ENCODE data around the gene PRR5L. TPM values are rescaled to one million over a fixed set of nuclear protein-coding genes. Genes with fewer than 3 reads are reported as not detected.

The PRR5L gene
- total RNA-seq, 1 experiment from 2014 or later: not detected

DNA sequence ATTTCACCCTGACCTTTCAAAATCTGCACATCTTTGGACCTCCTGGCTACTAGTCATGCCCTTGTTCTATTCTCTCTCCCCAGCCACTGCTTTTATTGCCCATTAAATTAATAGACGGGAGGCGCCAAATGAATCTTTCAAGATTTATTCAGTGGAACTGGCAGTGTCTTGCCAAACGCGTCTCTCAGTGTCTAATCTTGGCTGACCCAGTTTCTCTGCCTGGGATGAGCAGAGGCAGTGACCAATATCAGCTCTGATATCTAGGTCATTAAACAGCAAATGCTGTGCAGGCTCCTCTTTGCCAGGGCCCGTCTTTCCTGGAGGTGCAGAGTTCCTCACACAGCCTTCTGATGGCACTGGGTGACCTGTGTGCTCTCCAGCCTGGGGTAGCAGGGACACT, 140.0 kb downstream of the PRR5L start:
- intact Hi-C loops (cut with micrococcal nuclease; ENCODE audit: unreplicated experiment): no loop called here
- Mint-ChIP-seq H3K4me3 (ENCODE audit: unreplicated experiment) (no peak overlapping the region), H3K4me1 (ENCODE audit: low read depth, unreplicated experiment) (peaks cover 18% of the 10 kb centered on the region), H3K36me3 (ENCODE audit: insufficient read depth, unreplicated experiment) (no peaks in the 10 kb centered on the region), H3K9me3 (ENCODE audit: unreplicated experiment) (no peaks in the 10 kb centered on the region), H3K27me3 (ENCODE audit: insufficient read depth, unreplicated experiment) (no peaks in the 10 kb centered on the region), H3K27ac (ENCODE audit: unreplicated experiment) (no peak overlapping the region)
- no TSS peak for BruUV-seq (replicated peaks)
- Histone ChIP-seq H3K9me3 (no peaks in the 10 kb centered on the region), H3K4me3 (ENCODE audit: low read depth, low read length) (no peak overlapping the region), H3K36me3 (ENCODE audit: control insufficient read depth, insufficient read depth, low read length) (no peaks in the 10 kb centered on the region), H3K4me1 (peaks cover 19% of the 10 kb centered on the region), H3K27me3 (replicated peaks; ENCODE audit: control insufficient read depth, insufficient read depth, low read length) (no peaks in the 10 kb centered on the region)
- POLR2A ChIA-PET: no interaction called here
- CTCF ChIA-PET: no interaction called here
- DNase-seq: no peak
- TF ChIP-seq, protein P1, sequence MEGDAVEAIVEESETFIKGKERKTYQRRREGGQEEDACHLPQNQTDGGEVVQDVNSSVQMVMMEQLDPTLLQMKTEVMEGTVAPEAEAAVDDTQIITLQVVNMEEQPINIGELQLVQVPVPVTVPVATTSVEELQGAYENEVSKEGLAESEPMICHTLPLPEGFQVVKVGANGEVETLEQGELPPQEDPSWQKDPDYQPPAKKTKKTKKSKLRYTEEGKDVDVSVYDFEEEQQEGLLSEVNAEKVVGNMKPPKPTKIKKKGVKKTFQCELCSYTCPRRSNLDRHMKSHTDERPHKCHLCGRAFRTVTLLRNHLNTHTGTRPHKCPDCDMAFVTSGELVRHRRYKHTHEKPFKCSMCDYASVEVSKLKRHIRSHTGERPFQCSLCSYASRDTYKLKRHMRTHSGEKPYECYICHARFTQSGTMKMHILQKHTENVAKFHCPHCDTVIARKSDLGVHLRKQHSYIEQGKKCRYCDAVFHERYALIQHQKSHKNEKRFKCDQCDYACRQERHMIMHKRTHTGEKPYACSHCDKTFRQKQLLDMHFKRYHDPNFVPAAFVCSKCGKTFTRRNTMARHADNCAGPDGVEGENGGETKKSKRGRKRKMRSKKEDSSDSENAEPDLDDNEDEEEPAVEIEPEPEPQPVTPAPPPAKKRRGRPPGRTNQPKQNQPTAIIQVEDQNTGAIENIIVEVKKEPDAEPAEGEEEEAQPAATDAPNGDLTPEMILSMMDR (IDR thresholded peaks at IDR 0.05; ENCODE audit: insufficient read depth in 1 of 2, low read depth in 1 of 2, low read length in 1 of 2, severe bottlenecking in 1 of 2, unreplicated experiment in 1 of 2): no peak

DNA sequence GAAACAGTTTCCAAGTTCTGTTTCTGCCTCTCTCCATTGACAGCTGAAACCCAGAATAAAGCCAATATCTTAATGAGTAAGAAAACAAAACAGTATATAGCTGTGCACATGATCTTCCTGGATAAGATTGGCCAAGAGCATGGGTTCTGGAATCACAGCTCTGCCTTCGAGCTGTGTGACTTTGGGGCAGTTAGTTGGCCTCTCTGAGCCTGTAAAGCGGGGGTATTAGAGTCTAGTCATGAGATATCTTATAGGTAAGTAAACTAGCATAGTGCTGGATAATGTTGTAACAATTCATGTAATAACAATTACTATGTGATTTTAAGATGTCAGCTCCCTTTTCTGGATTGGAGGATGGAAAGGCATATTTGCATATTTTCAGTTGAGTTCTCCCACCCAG, 140.5 kb downstream of the PRR5L start:
- no peaks in the 10 kb centered on the region for H3K36me3 Mint-ChIP-seq (ENCODE audit: insufficient read depth, unreplicated experiment)
- TF ChIP-seq, protein P1 (IDR thresholded peaks at IDR 0.05; ENCODE audit: insufficient read depth in 1 of 2, low read depth in 1 of 2, low read length in 1 of 2, severe bottlenecking in 1 of 2, unreplicated experiment in 1 of 2): no peak
- no peak for DNase-seq
- Histone ChIP-seq H3K36me3 (ENCODE audit: control insufficient read depth, insufficient read depth, low read length) (no peaks in the 10 kb centered on the region), H3K27me3 (replicated peaks; ENCODE audit: control insufficient read depth, insufficient read depth, low read length) (no peaks in the 10 kb centered on the region), H3K9me3 (no peaks in the 10 kb centered on the region), H3K4me3 (ENCODE audit: low read depth, low read length) (no peak overlapping the region), H3K4me1 (peaks cover 19% of the 10 kb centered on the region)
- no peak overlapping the region for H3K4me3 Mint-ChIP-seq (ENCODE audit: unreplicated experiment)
- peaks cover under 1% of the 10 kb centered on the region for H3K9me3 Mint-ChIP-seq (ENCODE audit: unreplicated experiment)
- ChIA-PET CTCF (no interaction called here), POLR2A (no interaction called here)
- no TSS peak for BruUV-seq (replicated peaks)
- no peaks in the 10 kb centered on the region for H3K27me3 Mint-ChIP-seq (ENCODE audit: insufficient read depth, unreplicated experiment)
- intact Hi-C loops (cut with micrococcal nuclease; ENCODE audit: unreplicated experiment): no loop called here
- peaks cover 16% of the 10 kb centered on the region for H3K4me1 Mint-ChIP-seq (ENCODE audit: low read depth, unreplicated experiment)
- H3K27ac Mint-ChIP-seq (ENCODE audit: unreplicated experiment): no peak overlapping the region

DNA sequence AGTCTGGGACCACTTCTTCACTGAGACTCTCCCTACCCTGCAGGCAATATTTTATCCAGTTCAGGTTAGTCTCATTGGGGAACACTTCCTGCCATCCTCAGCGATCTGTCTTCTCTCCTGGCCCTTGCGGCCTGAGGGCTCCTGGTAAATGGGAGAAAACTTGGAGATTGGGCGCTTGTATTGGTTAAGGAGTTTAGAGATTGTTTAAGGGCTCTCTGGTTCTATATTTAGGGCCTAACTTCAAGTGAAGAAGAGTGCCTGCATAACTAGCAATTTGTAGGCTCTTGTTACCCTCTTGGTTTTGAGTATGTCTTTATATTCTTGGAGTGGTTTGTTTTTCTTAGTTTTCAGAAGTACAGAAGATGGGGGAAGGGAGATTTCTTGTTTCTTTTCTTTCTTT, 141.3 kb downstream of the PRR5L start:
- CTCF ChIA-PET: no interaction called here
- POLR2A ChIA-PET: no interaction called here
- H3K4me1 Mint-ChIP-seq (ENCODE audit: low read depth, unreplicated experiment): peaks cover 8% of the 10 kb centered on the region
- no peak overlapping the region for H3K27ac Mint-ChIP-seq (ENCODE audit: unreplicated experiment)
- BruUV-seq (replicated peaks): no TSS peak
- intact Hi-C loops (cut with micrococcal nuclease; ENCODE audit: unreplicated experiment): no loop called here
- no peaks in the 10 kb centered on the region for H3K9me3 ChIP-seq
- H3K27me3 Mint-ChIP-seq (ENCODE audit: insufficient read depth, unreplicated experiment): no peaks in the 10 kb centered on the region
- no peak overlapping the region for H3K4me3 Mint-ChIP-seq (ENCODE audit: unreplicated experiment)
- H3K36me3 Mint-ChIP-seq (ENCODE audit: insufficient read depth, unreplicated experiment): no peaks in the 10 kb centered on the region
- peaks cover 8% of the 10 kb centered on the region for H3K9me3 Mint-ChIP-seq (ENCODE audit: unreplicated experiment)
- no peak for DNase-seq
- H3K4me1 ChIP-seq: peaks cover 18% of the 10 kb centered on the region
- no peak overlapping the region for H3K4me3 ChIP-seq (ENCODE audit: low read depth, low read length)
- H3K36me3 ChIP-seq (ENCODE audit: control insufficient read depth, insufficient read depth, low read length): no peaks in the 10 kb centered on the region
- H3K27me3 ChIP-seq (replicated peaks; ENCODE audit: control insufficient read depth, insufficient read depth, low read length): no peaks in the 10 kb centered on the region
- TF ChIP-seq, protein P1 (IDR thresholded peaks at IDR 0.05; ENCODE audit: insufficient read depth in 1 of 2, low read depth in 1 of 2, low read length in 1 of 2, severe bottlenecking in 1 of 2, unreplicated experiment in 1 of 2): no peak
